Stomach smooth muscle (tissue), 2 donors: ENCODE data around the gene ARAP1.

Experiments
- H3K27ac ChIP-seq: one replicate; pipeline ENCODE4 v1.7.0; 2013; ENCODE audit warnings: mild to moderate bottlenecking, low read length, inconsistent platforms
- H3K27me3 ChIP-seq, 2 donors: one replicate each; pipeline ENCODE4 v1.7.0; 2013; ENCODE audit warnings: low read length in 2 of 2; ENCODE audit not compliant: insufficient read depth in 2 of 2, control insufficient read depth in 1 of 2
- H3K36me3 ChIP-seq, 2 donors: one replicate each; pipeline ENCODE4 v1.7.0; 2013; ENCODE audit warnings: low read length in 2 of 2; ENCODE audit not compliant: control insufficient read depth in 2 of 2, insufficient read depth in 2 of 2
- H3K4me1 ChIP-seq: one replicate; pipeline ENCODE4 v1.7.0; 2013; ENCODE audit warnings: low read length; ENCODE audit not compliant: control insufficient read depth, insufficient read depth
- H3K4me3 ChIP-seq, 2 donors: one replicate each; pipeline ENCODE4 v1.7.0; 2013; ENCODE audit warnings: low read length in 2 of 2
- H3K9ac ChIP-seq, 2 donors: one replicate each; pipeline ENCODE4 v1.7.0; 2013; ENCODE audit warnings: low read length in 2 of 2, mild to moderate bottlenecking in 1 of 2
- H3K9me3 ChIP-seq, 2 donors: one replicate each; pipeline ENCODE4 v1.7.0; 2013; ENCODE audit warnings: low read length in 2 of 2; ENCODE audit not compliant: control insufficient read depth in 2 of 2
- donor health status: healthy.
- donor health status: Pancreatic carcinoma.

Gene ARAP1

DNA sequence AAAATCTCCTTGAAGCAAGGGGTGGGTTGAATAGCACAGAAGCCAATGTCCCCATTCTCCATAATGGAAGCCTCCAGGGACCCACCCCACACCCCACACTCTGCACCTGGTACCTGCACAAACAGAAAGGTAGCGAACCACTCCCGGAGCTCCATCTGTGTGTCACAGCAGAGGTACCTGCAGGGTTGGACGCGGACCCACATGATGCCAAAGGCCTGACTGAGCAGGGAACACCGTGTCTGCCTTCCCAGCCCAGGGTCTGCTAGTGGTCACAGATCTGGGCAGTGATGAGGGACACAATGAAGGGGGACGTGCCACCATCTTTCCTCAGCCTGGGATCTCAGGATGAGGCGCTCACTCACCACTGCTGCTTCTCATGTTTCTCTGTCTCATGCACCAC is 64.9 kb downstream of the ARAP1 start:
- Histone ChIP-seq H3K4me3 (no peak overlapping the region), H3K36me3 (peaks cover 31 to 36% of the 10 kb centered on the region in 2 donors), H3K9me3 (no peaks in the 10 kb centered on the region), H3K27ac (no peak overlapping the region), H3K27me3 (no peaks in the 10 kb centered on the region), H3K4me1 (peaks cover 45% of the 10 kb centered on the region), H3K9ac (no peak overlapping the region)

GRCh38 chr11:72686639-72687220 is 65.5 kb downstream of the ARAP1 start:
- Histone ChIP-seq H3K9me3 (no peaks in the 10 kb centered on the region), H3K36me3 (peaks cover 28 to 30% of the 10 kb centered on the region in 2 donors), H3K4me1 (peaks cover 45% of the 10 kb centered on the region), H3K9ac (no peak overlapping the region), H3K4me3 (no peak overlapping the region), H3K27ac (peak overlapping the region; percentile 41), H3K27me3 (no peaks in the 10 kb centered on the region)

DNA sequence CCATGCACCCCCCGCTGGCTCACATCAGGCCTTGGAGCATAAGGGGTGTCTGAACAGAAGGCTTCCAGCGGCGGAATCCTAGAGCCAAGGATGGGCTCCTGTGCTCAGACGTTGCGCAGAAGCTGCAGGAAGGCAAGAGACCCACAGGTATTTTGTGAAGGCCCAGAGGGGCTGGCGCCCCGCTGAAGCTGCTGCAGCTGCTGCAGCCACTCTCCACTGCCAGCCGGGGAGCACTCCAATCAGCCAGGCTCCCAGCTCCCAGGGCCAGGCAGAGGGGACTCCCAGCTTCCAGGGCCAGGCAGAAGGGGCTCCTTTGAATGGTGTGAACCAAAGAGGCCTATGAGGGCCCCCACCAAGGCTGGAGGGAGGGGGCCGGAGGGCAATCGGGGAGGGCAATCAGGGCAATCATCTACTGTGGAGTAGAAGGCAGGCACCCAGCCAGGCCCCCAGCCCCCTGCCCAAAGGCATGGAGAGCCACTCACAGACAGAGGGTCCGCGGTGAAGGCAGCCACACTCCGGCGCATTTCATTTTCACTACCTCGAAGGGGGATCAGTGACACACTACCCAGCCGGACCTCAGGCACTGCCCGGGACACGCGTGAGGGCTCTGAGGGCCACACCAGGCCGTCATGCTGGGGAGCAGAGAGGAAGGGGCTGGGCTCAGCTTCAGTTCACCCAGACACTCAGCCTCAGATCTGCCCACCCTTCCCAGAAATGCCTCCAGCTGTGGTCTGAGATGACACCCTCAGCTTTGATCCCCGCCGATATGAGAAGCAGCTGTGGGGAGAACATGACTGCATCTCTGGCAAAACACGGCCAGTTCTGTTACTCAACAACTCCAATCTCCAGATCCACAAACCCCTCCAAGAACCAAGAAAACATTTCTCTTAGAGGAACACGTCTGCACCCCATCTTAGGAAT is 66.4 kb downstream of the ARAP1 start:
- Histone ChIP-seq H3K9me3 (no peaks in the 10 kb centered on the region), H3K27ac (peak overlapping the region; percentile 41), H3K9ac (no peak overlapping the region), H3K4me3 (no peak overlapping the region), H3K4me1 (peaks cover 50% of the 10 kb centered on the region), H3K27me3 (no peaks in the 10 kb centered on the region), H3K36me3 (peaks cover 21 to 23% of the 10 kb centered on the region in 2 donors)

- Histone ChIP-seq H3K9ac (no peak overlapping the region), H3K27ac (no peak overlapping the region), H3K4me3 (no peak overlapping the region), H3K9me3 (no peaks in the 10 kb centered on the region), H3K4me1 (peaks cover 48% of the 10 kb centered on the region), H3K36me3 (peaks cover 16 to 21% of the 10 kb centered on the region in 2 donors), H3K27me3 (peaks cover 5 to 6% of the 10 kb centered on the region in 2 donors)
These were observed 67.8 kb downstream of the ARAP1 start for GRCh38 chr11:72684236-72684912.

DNA sequence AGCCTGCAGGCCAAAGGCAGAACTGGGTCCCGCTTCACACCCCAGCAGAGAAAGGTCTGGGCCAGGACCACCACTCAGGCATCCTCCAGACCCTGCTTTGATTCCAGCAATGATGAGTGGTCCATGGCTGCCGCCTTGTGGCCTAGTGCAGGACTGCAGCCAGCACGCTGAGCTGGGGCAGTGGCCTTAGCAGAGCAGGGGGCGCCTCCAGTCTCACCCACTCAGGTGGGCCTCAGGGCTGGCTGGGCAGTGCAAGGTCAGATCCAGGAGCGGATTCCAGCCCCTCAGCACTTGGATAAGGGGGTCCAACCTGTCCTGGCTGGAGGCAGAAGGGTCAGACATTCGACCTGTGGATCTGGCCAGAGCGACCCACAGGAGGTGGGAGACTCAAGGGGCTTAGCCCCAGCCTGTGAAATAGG is 68.4 kb downstream of the ARAP1 start:
- H3K9ac ChIP-seq, result no peak overlapping the region
- H3K36me3 ChIP-seq, result peaks cover 14 to 18% of the 10 kb centered on the region in 2 donors
- no peaks in the 10 kb centered on the region for H3K9me3 ChIP-seq
- peaks cover 42% of the 10 kb centered on the region for H3K4me1 ChIP-seq
- no peak overlapping the region for H3K27ac ChIP-seq
- H3K4me3 ChIP-seq, result no peak overlapping the region
- H3K27me3 ChIP-seq, result peaks cover 10 to 12% of the 10 kb centered on the region in 2 donors

- Histone ChIP-seq H3K9me3 (no peaks in the 10 kb centered on the region), H3K4me1 (peaks cover 42% of the 10 kb centered on the region), H3K27ac (no peak overlapping the region), H3K27me3 (peaks cover 19 to 20% of the 10 kb centered on the region in 2 donors), H3K4me3 (no peak overlapping the region), H3K9ac (no peak overlapping the region), H3K36me3 (peaks cover 8 to 9% of the 10 kb centered on the region in 2 donors)
These were observed 69.4 kb downstream of the ARAP1 start for GRCh38 chr11:72682858-72683243.

DNA sequence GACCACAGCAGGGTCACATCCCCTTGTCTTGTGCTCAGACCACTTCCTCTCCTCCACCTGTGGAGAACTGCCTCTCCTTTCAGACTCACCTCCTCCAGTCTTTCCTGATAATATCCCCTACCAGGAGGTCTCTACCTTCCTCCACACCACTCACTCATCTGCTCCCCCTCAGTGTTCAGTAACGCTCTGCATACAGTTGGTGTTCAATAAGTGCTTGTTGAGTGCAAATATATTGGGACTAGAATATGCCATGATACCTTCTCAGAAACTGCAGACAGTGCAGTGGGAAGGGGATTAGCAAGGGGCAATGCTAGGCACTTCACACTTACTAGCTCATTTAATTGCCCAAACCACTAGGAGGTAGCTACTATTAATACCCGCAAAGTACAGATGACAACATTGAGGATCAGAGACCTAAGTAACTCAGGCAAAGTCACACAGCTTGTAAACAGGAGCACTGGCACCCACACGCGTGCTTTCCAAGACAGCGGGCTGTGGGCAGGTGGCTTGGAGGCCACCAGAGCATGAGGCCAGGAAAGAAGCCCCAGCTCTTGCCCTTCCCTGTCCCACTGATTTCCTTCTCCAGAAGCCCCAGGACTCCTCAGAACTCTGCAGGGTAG is 69.9 kb downstream of the ARAP1 start:
- Histone ChIP-seq H3K27ac (no peak overlapping the region), H3K4me3 (no peak overlapping the region), H3K4me1 (peaks cover 37% of the 10 kb centered on the region), H3K36me3 (peaks cover 4 to 7% of the 10 kb centered on the region in 2 donors), H3K9ac (no peak overlapping the region), H3K9me3 (no peaks in the 10 kb centered on the region), H3K27me3 (peaks cover 22% of the 10 kb centered on the region in 2 donors)

GRCh38 chr11:72681226-72682153 is 70.7 kb downstream of the ARAP1 start:
- peaks cover 0 to 4% of the 10 kb centered on the region in 2 donors for H3K36me3 ChIP-seq
- H3K4me3 ChIP-seq, result no peak overlapping the region
- H3K9me3 ChIP-seq, result no peaks in the 10 kb centered on the region
- H3K9ac ChIP-seq, result no peak overlapping the region
- no peak overlapping the region for H3K27ac ChIP-seq
- H3K27me3 ChIP-seq, result peaks cover 28 to 30% of the 10 kb centered on the region in 2 donors
- H3K4me1 ChIP-seq, result peaks cover 29% of the 10 kb centered on the region

GRCh38 chr11:72680624-72681158 is 71.5 kb downstream of the ARAP1 start:
- Histone ChIP-seq H3K4me3 (no peak overlapping the region), H3K9me3 (no peaks in the 10 kb centered on the region), H3K4me1 (peaks cover 23% of the 10 kb centered on the region), H3K9ac (no peak overlapping the region), H3K27ac (no peak overlapping the region), H3K27me3 (peaks cover 34 to 35% of the 10 kb centered on the region in 2 donors), H3K36me3 (peaks cover 0 to 4% of the 10 kb centered on the region in 2 donors)
